GM23338 (cell line): ENCODE measurements around the gene LRRC73. TPM values are rescaled to one million over a fixed set of nuclear protein-coding genes. Genes with fewer than 3 reads are reported as not detected.
A peak's percentile ranks its signal among the peaks of the same experiment; 100 is the strongest.

Source experiments
- ATAC-seq: fragments of 200-7000 bp; cut with Tn5 transposase; 3 replicates; pipeline ENCODE4 v1.9.1; 2020
- DNase-seq: peaks from one replicate; pipeline ENCODE4 v3.0.0-alpha.2; 2015; ENCODE audit warnings: low spot score
- H2AFZ ChIP-seq: fragments of 200-600 bp; sonication (generic); 2 replicates; pipeline ENCODE4 v1.8.0; 2016; ENCODE audit warnings: antibody characterized with exemption, mild to moderate bottlenecking, moderate library complexity
- H3F3A ChIP-seq: fragments of 200-600 bp; sonication (generic); replicated peaks from 2 replicates; pipeline ENCODE4 v1.8.0; 2017; ENCODE audit warnings: antibody characterized with exemption, mixed run types, low read depth
- H3K27ac ChIP-seq: fragments of 200-600 bp; sonication (generic); 2 replicates; pipeline ENCODE4 v1.6.1; 2016; ENCODE audit warnings: low read depth
- H3K27me3 ChIP-seq: fragments of 200-600 bp; sonication (generic); 2 replicates; pipeline ENCODE4 v1.8.0; 2016; ENCODE audit warnings: mild to moderate bottlenecking, mixed run types, moderate library complexity; ENCODE audit not compliant: insufficient read depth
- H3K36me3 ChIP-seq: fragments of 200-600 bp; sonication (generic); 2 replicates; pipeline ENCODE4 v1.8.0; 2016; ENCODE audit warnings: mild to moderate bottlenecking; ENCODE audit not compliant: insufficient read depth
- H3K4me1 ChIP-seq: fragments of 200-600 bp; sonication (generic); 2 replicates; pipeline ENCODE4 v1.8.0; 2016; ENCODE audit warnings: mild to moderate bottlenecking, moderate library complexity; ENCODE audit not compliant: insufficient read depth
- H3K4me2 ChIP-seq: fragments of 200-600 bp; sonication (generic); 2 replicates; pipeline ENCODE4 v1.7.1; 2017; ENCODE audit warnings: mixed run types
- H3K4me3 ChIP-seq: fragments of 200-600 bp; sonication (generic); 2 replicates; pipeline ENCODE4 v1.6.1; 2016; ENCODE audit warnings: mixed run types
- H3K79me2 ChIP-seq: fragments of 200-600 bp; sonication (generic); replicated peaks from 2 replicates; pipeline ENCODE4 v1.8.0; 2017; ENCODE audit warnings: mild to moderate bottlenecking; ENCODE audit not compliant: insufficient read depth
- H3K9me2 ChIP-seq: fragments of 200-600 bp; sonication (generic); 2 replicates; pipeline ENCODE4 v1.8.0; 2017; ENCODE audit not compliant: insufficient read depth
- H4K20me1 ChIP-seq: fragments of 200-600 bp; sonication (generic); replicated peaks from 2 replicates; pipeline ENCODE4 v1.8.0; 2017; ENCODE audit warnings: mild to moderate bottlenecking; ENCODE audit not compliant: insufficient read depth
- H3K27ac Mint-ChIP-seq: 2 replicates; pipeline ENCODE4 v1.8.0; 2020; ENCODE audit warnings: inconsistent platforms, mild to moderate bottlenecking, moderate library complexity, mixed read lengths
- H3K27me3 Mint-ChIP-seq: 3 replicates; pipeline ENCODE4 v1.8.0; 2022; ENCODE audit warnings: low read depth, mild to moderate bottlenecking, moderate library complexity, mixed read lengths, inconsistent platforms; ENCODE audit not compliant: insufficient read depth, poor library complexity
- H3K36me3 Mint-ChIP-seq: 3 replicates; pipeline ENCODE4 v1.8.0; 2021; ENCODE audit warnings: low read depth, mild to moderate bottlenecking, inconsistent platforms, moderate library complexity, mixed read lengths
- H3K4me1 Mint-ChIP-seq: 3 replicates; pipeline ENCODE4 v1.8.0; 2020; ENCODE audit warnings: mild to moderate bottlenecking, inconsistent platforms, mixed read lengths
- H3K4me3 Mint-ChIP-seq: 3 replicates; pipeline ENCODE4 v1.8.0; 2021; ENCODE audit warnings: moderate library complexity, mild to moderate bottlenecking, inconsistent platforms, mixed read lengths
- H3K9me3 Mint-ChIP-seq: 3 replicates; pipeline ENCODE4 v1.8.0; 2020; ENCODE audit warnings: moderate library complexity, mild to moderate bottlenecking, inconsistent platforms, mixed read lengths
- CREB1 ChIP-seq: fragments of 250-450 bp; sonication (Bioruptor Pico); IDR thresholded peaks from 2 replicates; pipeline ENCODE4 v1.5.0; 2020; ENCODE audit warnings: low read depth, mild to moderate bottlenecking, moderate library complexity
- EZH2 ChIP-seq: fragments of 200-600 bp; sonication (generic); IDR thresholded peaks from one replicate; pipeline ENCODE4 v1.8.0; 2017; ENCODE audit warnings: antibody characterized with exemption, mild to moderate bottlenecking, low read depth; ENCODE audit not compliant: unreplicated experiment
- EZH2phosphoT487 ChIP-seq: fragments of 200-600 bp; sonication (generic); IDR thresholded peaks from one replicate; pipeline ENCODE4 v1.8.1; 2018; ENCODE audit warnings: antibody characterized with exemption; ENCODE audit not compliant: unreplicated experiment
- JUNB ChIP-seq: IDR thresholded peaks from one replicate; pipeline ENCODE4 v1.6.1; 2016; ENCODE audit warnings: antibody characterized with exemption; ENCODE audit not compliant: unreplicated experiment
- NANOG ChIP-seq: IDR thresholded peaks from 2 replicates; pipeline ENCODE4 v1.6.1; 2016; ENCODE audit warnings: antibody characterized with exemption, borderline replicate concordance
- POLR2AphosphoS5 ChIP-seq: IDR thresholded peaks from 2 replicates; pipeline ENCODE4 v1.6.1; 2016; ENCODE audit warnings: antibody characterized with exemption, low read depth
- STAT1 ChIP-seq: IDR thresholded peaks from one replicate; pipeline ENCODE4 v1.6.1; 2016; ENCODE audit warnings: antibody characterized with exemption; ENCODE audit not compliant: unreplicated experiment
- polyA plus RNA-seq: library from polyadenylated mRNA; unstranded; fragments of >200 nt; fragmentation: Nextera tagmentation; extraction: Ambion mirVana; gene quantifications from 2 replicates; pipeline ENCODE4 v1.2.1, GENCODE V29; 2016
- total RNA-seq: library from RNA; depleted of rRNA; stranded (reverse); fragments of >200 nt; shearing (Covaris generic); gene quantifications from 2 replicates; pipeline ENCODE4 v1.2.3, GENCODE V29; 2014
- TF ChIP-seq, protein P1 (sequence below): fragments of 250-450 bp; sonication (Bioruptor Pico); IDR thresholded peaks from 2 replicates; pipeline ENCODE4 v1.5.0; 2020; ENCODE audit warnings: mild to moderate bottlenecking, moderate library complexity
- TF ChIP-seq, protein P2 (sequence below): IDR thresholded peaks from one replicate; pipeline ENCODE4 v1.6.1; 2018; ENCODE audit warnings: antibody characterized with exemption; ENCODE audit not compliant: unreplicated experiment
- TF ChIP-seq, protein P3 (sequence below): IDR thresholded peaks from 2 replicates; pipeline ENCODE4 v1.6.1; 2016; ENCODE audit warnings: antibody characterized with exemption
- TF ChIP-seq, protein P4 (sequence below), 2 experiments: fragments of 200-600 bp in 1 of 2; sonication (generic) in 1 of 2; conservative IDR thresholded peaks; 2 replicates each; pipeline versions ENCODE4 v1.5.1 to v1.6.1; 2016 to 2017; ENCODE audit warnings: antibody characterized with exemption in 2 of 2, low read depth in 2 of 2, mild to moderate bottlenecking in 2 of 2, moderate library complexity in 1 of 2

LRRC73 gene
- total and polyA plus RNA-seq, 2 experiments from 2014 or later, result 0.26 to 0.59 TPM

DNA sequence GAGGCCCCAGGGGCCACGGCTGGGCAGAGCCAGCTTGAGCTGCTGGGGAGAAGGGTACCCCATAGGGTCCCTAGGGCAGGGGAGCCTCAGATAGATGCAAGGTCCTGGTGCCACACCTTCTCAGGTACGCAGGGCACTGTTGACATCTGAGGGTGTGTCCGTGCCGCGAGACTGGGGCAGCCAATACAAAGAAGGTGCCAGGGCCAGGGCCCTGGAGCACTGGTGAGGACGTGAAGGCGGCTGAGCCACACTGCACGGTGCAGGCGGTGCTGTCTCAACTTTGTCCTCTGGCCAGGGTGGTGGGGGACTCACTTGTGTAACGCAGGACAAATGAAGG is 649 bp upstream of the LRRC73 start:
- Mint-ChIP-seq H3K4me1 (peaks cover 39% of the 10 kb centered on the region), H3K36me3 (peaks cover 40% of the 10 kb centered on the region), H3K27me3 (peaks cover 37% of the 10 kb centered on the region), H3K27ac (0 out of 2 replicates have a peak overlapping the region, but pooled peaks have one; percentile 62), H3K9me3 (peaks cover 3% of the 10 kb centered on the region; the same call in 2 of the 3 replicates), H3K4me3 (peak overlapping the region; percentile 79)
- H3F3A ChIP-seq, result peaks cover 22% of the 10 kb centered on the region
- peaks cover 24% of the 10 kb centered on the region for H3K36me3 ChIP-seq
- no peak for DNase-seq
- peak overlapping the region; percentile 95 for H3K4me2 ChIP-seq
- ATAC-seq, result peak; percentile 19
- TF ChIP-seq EZH2, result no peak
- TF ChIP-seq NANOG, result no peak
- TF ChIP-seq, protein P1, sequence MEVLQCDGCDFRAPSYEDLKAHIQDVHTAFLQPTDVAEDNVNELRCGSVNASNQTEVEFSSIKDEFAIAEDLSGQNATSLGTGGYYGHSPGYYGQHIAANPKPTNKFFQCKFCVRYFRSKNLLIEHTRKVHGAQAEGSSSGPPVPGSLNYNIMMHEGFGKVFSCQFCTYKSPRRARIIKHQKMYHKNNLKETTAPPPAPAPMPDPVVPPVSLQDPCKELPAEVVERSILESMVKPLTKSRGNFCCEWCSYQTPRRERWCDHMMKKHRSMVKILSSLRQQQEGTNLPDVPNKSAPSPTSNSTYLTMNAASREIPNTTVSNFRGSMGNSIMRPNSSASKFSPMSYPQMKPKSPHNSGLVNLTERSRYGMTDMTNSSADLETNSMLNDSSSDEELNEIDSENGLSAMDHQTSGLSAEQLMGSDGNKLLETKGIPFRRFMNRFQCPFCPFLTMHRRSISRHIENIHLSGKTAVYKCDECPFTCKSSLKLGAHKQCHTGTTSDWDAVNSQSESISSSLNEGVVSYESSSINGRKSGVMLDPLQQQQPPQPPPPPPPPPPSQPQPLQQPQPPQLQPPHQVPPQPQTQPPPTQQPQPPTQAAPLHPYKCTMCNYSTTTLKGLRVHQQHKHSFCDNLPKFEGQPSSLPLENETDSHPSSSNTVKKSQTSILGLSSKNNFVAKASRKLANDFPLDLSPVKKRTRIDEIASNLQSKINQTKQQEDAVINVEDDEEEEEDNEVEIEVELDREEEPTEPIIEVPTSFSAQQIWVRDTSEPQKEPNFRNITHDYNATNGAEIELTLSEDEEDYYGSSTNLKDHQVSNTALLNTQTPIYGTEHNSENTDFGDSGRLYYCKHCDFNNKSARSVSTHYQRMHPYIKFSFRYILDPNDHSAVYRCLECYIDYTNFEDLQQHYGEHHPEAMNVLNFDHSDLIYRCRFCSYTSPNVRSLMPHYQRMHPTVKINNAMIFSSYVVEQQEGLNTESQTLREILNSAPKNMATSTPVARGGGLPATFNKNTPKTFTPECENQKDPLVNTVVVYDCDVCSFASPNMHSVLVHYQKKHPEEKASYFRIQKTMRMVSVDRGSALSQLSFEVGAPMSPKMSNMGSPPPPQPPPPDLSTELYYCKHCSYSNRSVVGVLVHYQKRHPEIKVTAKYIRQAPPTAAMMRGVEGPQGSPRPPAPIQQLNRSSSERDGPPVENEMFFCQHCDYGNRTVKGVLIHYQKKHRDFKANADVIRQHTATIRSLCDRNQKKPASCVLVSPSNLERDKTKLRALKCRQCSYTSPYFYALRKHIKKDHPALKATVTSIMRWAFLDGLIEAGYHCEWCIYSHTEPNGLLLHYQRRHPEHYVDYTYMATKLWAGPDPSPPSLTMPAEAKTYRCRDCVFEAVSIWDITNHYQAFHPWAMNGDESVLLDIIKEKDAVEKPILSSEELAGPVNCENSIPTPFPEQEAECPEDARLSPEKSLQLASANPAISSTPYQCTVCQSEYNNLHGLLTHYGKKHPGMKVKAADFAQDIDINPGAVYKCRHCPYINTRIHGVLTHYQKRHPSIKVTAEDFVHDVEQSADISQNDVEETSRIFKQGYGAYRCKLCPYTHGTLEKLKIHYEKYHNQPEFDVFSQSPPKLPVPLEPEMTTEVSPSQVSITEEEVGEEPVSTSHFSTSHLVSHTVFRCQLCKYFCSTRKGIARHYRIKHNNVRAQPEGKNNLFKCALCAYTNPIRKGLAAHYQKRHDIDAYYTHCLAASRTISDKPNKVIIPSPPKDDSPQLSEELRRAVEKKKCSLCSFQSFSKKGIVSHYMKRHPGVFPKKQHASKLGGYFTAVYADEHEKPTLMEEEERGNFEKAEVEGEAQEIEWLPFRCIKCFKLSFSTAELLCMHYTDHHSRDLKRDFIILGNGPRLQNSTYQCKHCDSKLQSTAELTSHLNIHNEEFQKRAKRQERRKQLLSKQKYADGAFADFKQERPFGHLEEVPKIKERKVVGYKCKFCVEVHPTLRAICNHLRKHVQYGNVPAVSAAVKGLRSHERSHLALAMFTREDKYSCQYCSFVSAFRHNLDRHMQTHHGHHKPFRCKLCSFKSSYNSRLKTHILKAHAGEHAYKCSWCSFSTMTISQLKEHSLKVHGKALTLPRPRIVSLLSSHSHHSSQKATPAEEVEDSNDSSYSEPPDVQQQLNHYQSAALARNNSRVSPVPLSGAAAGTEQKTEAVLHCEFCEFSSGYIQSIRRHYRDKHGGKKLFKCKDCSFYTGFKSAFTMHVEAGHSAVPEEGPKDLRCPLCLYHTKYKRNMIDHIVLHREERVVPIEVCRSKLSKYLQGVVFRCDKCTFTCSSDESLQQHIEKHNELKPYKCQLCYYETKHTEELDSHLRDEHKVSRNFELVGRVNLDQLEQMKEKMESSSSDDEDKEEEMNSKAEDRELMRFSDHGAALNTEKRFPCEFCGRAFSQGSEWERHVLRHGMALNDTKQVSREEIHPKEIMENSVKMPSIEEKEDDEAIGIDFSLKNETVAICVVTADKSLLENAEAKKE, result no peak
- TF ChIP-seq, protein P2, sequence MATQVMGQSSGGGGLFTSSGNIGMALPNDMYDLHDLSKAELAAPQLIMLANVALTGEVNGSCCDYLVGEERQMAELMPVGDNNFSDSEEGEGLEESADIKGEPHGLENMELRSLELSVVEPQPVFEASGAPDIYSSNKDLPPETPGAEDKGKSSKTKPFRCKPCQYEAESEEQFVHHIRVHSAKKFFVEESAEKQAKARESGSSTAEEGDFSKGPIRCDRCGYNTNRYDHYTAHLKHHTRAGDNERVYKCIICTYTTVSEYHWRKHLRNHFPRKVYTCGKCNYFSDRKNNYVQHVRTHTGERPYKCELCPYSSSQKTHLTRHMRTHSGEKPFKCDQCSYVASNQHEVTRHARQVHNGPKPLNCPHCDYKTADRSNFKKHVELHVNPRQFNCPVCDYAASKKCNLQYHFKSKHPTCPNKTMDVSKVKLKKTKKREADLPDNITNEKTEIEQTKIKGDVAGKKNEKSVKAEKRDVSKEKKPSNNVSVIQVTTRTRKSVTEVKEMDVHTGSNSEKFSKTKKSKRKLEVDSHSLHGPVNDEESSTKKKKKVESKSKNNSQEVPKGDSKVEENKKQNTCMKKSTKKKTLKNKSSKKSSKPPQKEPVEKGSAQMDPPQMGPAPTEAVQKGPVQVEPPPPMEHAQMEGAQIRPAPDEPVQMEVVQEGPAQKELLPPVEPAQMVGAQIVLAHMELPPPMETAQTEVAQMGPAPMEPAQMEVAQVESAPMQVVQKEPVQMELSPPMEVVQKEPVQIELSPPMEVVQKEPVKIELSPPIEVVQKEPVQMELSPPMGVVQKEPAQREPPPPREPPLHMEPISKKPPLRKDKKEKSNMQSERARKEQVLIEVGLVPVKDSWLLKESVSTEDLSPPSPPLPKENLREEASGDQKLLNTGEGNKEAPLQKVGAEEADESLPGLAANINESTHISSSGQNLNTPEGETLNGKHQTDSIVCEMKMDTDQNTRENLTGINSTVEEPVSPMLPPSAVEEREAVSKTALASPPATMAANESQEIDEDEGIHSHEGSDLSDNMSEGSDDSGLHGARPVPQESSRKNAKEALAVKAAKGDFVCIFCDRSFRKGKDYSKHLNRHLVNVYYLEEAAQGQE, result no peak
- TF ChIP-seq POLR2AphosphoS5, result no peak
- no peak for TF ChIP-seq CREB1 (CRISPR knock-in tag)
- TF ChIP-seq, protein P3, sequence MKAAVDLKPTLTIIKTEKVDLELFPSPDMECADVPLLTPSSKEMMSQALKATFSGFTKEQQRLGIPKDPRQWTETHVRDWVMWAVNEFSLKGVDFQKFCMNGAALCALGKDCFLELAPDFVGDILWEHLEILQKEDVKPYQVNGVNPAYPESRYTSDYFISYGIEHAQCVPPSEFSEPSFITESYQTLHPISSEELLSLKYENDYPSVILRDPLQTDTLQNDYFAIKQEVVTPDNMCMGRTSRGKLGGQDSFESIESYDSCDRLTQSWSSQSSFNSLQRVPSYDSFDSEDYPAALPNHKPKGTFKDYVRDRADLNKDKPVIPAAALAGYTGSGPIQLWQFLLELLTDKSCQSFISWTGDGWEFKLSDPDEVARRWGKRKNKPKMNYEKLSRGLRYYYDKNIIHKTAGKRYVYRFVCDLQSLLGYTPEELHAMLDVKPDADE, result no peak
- no peak for TF ChIP-seq EZH2phosphoT487
- TF ChIP-seq, protein P4, sequence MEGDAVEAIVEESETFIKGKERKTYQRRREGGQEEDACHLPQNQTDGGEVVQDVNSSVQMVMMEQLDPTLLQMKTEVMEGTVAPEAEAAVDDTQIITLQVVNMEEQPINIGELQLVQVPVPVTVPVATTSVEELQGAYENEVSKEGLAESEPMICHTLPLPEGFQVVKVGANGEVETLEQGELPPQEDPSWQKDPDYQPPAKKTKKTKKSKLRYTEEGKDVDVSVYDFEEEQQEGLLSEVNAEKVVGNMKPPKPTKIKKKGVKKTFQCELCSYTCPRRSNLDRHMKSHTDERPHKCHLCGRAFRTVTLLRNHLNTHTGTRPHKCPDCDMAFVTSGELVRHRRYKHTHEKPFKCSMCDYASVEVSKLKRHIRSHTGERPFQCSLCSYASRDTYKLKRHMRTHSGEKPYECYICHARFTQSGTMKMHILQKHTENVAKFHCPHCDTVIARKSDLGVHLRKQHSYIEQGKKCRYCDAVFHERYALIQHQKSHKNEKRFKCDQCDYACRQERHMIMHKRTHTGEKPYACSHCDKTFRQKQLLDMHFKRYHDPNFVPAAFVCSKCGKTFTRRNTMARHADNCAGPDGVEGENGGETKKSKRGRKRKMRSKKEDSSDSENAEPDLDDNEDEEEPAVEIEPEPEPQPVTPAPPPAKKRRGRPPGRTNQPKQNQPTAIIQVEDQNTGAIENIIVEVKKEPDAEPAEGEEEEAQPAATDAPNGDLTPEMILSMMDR (conservative IDR thresholded peaks at IDR 0.05; ENCODE audit: low read depth in 2 of 2), result no peak
- no peak for TF ChIP-seq JUNB
- no peak for TF ChIP-seq STAT1
- peaks cover 26% of the 10 kb centered on the region for H3K27me3 ChIP-seq
- H3K9me2 ChIP-seq, result no peaks in the 10 kb centered on the region
- peaks cover 14% of the 10 kb centered on the region for H3K4me1 ChIP-seq
- peaks cover 3% of the 10 kb centered on the region for H4K20me1 ChIP-seq
- H2AFZ ChIP-seq, result no peak overlapping the region
- peak overlapping the region; percentile 81 for H3K4me3 ChIP-seq
- peak overlapping the region; percentile 55; the same call in 1 of the 2 replicates for H3K27ac ChIP-seq
- peaks cover 16% of the 10 kb centered on the region for H3K79me2 ChIP-seq
